Naive thymus-derived CD8-positive, alpha-beta T cell (primary cell): ENCODE measurements around the gene RER1. TPM values are rescaled to one million over a fixed set of nuclear protein-coding genes. Genes with fewer than 3 reads are reported as not detected.

ENCODE experiments used
- ATAC-seq, 2 donors: fragments of 150-1000 bp; cut with Tn5 transposase in 1 of 2; sonication (Bioruptor Pico), chemical (Tn5 transposase) in 1 of 2; 1 replicate in 1 of 2; 2 replicates in 1 of 2; pipeline ENCODE4 v1.10.0; 2021; ENCODE audit warnings: mild to moderate bottlenecking in 2 of 2, moderate library complexity in 2 of 2
- POLR2A ChIA-PET: fragments of 350-600 bp; sonication (Branson Sonifier 250); formaldehyde crosslinking; loops from one replicate; lab custom pipeline; 2021; ENCODE audit warnings: antibody characterized with exemption; lab: Charles Lee
- DNase-seq, 10 donors: peaks; one replicate each; pipeline versions ENCODE4 v3.0.0 to v3.0.0-alpha.2; 2020 to 2022
- H3K27ac Mint-ChIP-seq, 10 donors: one replicate each; pipeline ENCODE4 v1.8.0; 2020 to 2022; ENCODE audit warnings: mild to moderate bottlenecking in 10 of 10, mixed read lengths in 10 of 10, moderate library complexity in 4 of 10, inconsistent platforms in 1 of 10
- H3K27me3 Mint-ChIP-seq, 5 donors: one replicate each; pipeline ENCODE4 v1.8.0; 2021 to 2022; ENCODE audit warnings: mixed read lengths in 5 of 5
- H3K36me3 Mint-ChIP-seq, 3 donors: one replicate each; pipeline ENCODE4 v1.8.0; 2020 to 2022; ENCODE audit warnings: mixed read lengths in 3 of 3, mild to moderate bottlenecking in 2 of 3, inconsistent platforms in 1 of 3
- H3K4me1 Mint-ChIP-seq, 4 donors: one replicate each; pipeline ENCODE4 v1.8.0; 2021 to 2022; ENCODE audit warnings: mixed read lengths in 4 of 4
- H3K4me3 Mint-ChIP-seq, 10 donors: one replicate each; pipeline ENCODE4 v1.8.0; 2020 to 2022; ENCODE audit warnings: mild to moderate bottlenecking in 10 of 10, mixed read lengths in 10 of 10, moderate library complexity in 6 of 10, inconsistent platforms in 1 of 10
- H3K9me3 Mint-ChIP-seq, 9 donors: one replicate each; pipeline ENCODE4 v1.8.0; 2020 to 2022; ENCODE audit warnings: mixed read lengths in 9 of 9, mild to moderate bottlenecking in 3 of 9, inconsistent platforms in 1 of 9, moderate library complexity in 1 of 9
- polyA plus RNA-seq, 3 donors: library from polyadenylated mRNA; unstranded; fragments of 300-500 nt; fragmentation: Illumina TruSeq; gene quantifications; one replicate each; pipeline ENCODE4 v1.2.3, GENCODE V29; 2021
- total RNA-seq, 8 experiments: library from RNA in 2 of 8; stranded (reverse) in 2 of 8; gene quantifications; one replicate each; pipeline ENCODE4 v1.2.3 and lab custom pipeline; 2021 to 2026

The RER1 gene
- total and polyA plus RNA-seq, 5 experiments from 2014 or later: 118 to 146 (median 131) TPM

DNA sequence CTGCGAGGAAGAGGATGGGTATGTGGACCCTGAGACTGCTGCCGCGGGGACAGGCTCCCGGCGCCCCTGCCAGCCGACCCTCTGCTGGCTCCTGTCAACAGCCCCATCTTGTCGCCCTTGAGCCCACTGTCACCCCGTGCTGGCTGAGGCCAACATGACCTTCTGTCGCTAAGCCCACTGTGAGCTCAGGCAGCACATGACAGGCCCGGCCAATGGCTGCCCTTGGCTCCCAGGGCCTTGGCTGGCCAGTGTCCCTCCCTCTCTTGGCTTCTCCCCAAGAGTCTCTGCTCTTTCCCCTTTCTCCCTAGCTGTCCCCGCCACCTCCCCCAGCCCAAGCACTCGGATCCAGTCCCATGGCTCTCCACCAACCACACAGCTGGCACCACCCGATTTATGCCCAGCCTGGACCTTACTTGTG is 17.2 kb downstream of the RER1 start:
- peak overlapping the region in 4 of 10 donors; percentile 40 to 67 (median 55) for H3K27ac Mint-ChIP-seq
- POLR2A ChIA-PET: interaction anchor here (1.5 to 3.3 kb wide), 3 partner anchors 15 to 177 kb away, joined by 3 to 15 read pairs (median 6); partner anchors contain the start of genes MORN1 and RER1
- H3K36me3 Mint-ChIP-seq: peaks cover 0 to 26% (median 2%) of the 10 kb centered on the region in 3 donors
- H3K9me3 Mint-ChIP-seq: no peaks in the 10 kb centered on the region
- DNase-seq (no peak), ATAC-seq (no peak)
- H3K4me3 Mint-ChIP-seq: peak overlapping the region in 2 of 10 donors; percentile 51 to 58
- peaks cover 6 to 30% (median 9%) of the 10 kb centered on the region in 4 donors for H3K4me1 Mint-ChIP-seq
- H3K27me3 Mint-ChIP-seq: no peaks in the 10 kb centered on the region

DNA sequence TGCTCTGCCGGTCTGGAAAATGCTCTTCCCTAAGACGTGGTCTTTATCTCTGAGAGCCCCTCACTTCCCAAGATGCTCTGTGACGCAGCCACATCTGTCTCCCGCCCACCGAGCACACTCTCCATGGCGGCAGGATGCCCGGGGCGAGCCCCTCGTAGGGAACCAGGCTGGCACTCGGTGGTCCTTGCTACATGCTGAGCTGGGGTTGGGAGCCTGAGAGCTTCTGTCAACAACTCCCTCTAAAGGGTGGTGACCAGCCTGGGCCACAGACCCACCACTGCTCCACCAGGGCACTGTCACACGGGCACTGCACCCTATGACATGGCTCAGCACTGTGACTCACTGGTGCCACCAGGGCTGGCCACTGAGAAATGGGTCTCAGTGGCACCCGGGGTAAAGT is 18.1 kb downstream of the RER1 start:
- Mint-ChIP-seq H3K27ac (peak overlapping the region in 4 of 10 donors; percentile 34 to 67 (median 48)), H3K4me3 (no peak overlapping the region), H3K36me3 (peaks cover 0 to 18% (median 0%) of the 10 kb centered on the region in 3 donors), H3K4me1 (peaks cover 13 to 37% (median 18%) of the 10 kb centered on the region in 4 donors), H3K27me3 (no peaks in the 10 kb centered on the region), H3K9me3 (no peaks in the 10 kb centered on the region)
- POLR2A ChIA-PET: interaction anchor here (0.7 to 3.3 kb wide), 4 partner anchors 15 to 215 kb away, joined by 3 to 15 read pairs (median 4); partner anchors contain the start of genes MORN1 and RER1
- no peak for ATAC-seq
- DNase-seq: no peak

- peak overlapping the region; percentile 54 to 89 (median 86) for H3K27ac Mint-ChIP-seq
- H3K27me3 Mint-ChIP-seq: no peaks in the 10 kb centered on the region
- DNase-seq (peak in 1 of 10 donors; percentile 20), ATAC-seq (peak in 1 of 2 donors; percentile 19)
- no peaks in the 10 kb centered on the region for H3K9me3 Mint-ChIP-seq
- POLR2A ChIA-PET: interaction anchor here (0.5 to 8.6 kb wide), 9 partner anchors 20 to 1513 kb away, joined by 3 to 131 read pairs (median 15); partner anchors contain the start of genes MORN1, PANK4, PRXL2B and RER1
- peaks cover 23 to 54% (median 36%) of the 10 kb centered on the region in 4 donors for H3K4me1 Mint-ChIP-seq
- H3K4me3 Mint-ChIP-seq: peak overlapping the region; percentile 77 to 91 (median 86)
- peaks cover 0 to 5% (median 0%) of the 10 kb centered on the region in 3 donors for H3K36me3 Mint-ChIP-seq
Measured at GRCh38 chr1:2411801-2412394, 20.3 kb downstream of the RER1 start.

DNA sequence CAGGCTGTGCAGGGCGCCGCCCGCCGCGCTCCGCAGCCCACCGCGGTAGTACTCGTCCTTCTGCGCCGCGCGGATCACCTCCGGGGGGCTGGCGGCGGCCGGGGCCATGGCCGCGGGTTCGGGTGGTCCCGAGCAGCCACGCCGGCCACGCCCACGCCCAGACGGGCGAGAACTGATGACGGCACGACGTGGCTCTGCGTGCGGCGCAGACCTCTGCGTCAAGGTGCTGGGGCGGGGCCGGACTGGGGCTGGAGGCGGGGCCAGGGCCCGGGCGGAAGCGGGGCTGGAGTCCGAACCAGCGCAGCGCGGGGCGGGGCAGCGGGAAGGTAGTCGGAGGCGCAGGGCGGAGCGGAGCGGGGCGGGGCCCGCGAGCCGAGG is 20.7 kb downstream of the RER1 start, which contains the start of gene PEX10:
PEX10 (minus strand) TSS at position 170 of the 378 bp plus-strand sequence; CDS start at position 108, 62 bp downstream.
- Mint-ChIP-seq H3K9me3 (no peaks in the 10 kb centered on the region), H3K4me3 (peak within 1 kb of the TSS; percentile 77 to 91 (median 86)), H3K27me3 (no peaks in the 10 kb centered on the region), H3K27ac (peak within 1 kb of the TSS; percentile 55 to 96 (median 87)), H3K4me1 (peaks cover 27 to 57% (median 41%) of the 10 kb centered on the region in 4 donors), H3K36me3 (peaks cover 0 to 4% (median 0%) of the 10 kb centered on the region in 3 donors)
- DNase-seq: peak; percentile 96 to 100 (median 98)
- ATAC-seq: peak; percentile 78 to 88
- POLR2A ChIA-PET: interaction anchor here (1.0 to 8.6 kb wide), 11 partner anchors 20 to 374 kb away, joined by 3 to 131 read pairs (median 7); partner anchors contain the start of genes MORN1, PANK4, PRXL2B and RER1

DNA sequence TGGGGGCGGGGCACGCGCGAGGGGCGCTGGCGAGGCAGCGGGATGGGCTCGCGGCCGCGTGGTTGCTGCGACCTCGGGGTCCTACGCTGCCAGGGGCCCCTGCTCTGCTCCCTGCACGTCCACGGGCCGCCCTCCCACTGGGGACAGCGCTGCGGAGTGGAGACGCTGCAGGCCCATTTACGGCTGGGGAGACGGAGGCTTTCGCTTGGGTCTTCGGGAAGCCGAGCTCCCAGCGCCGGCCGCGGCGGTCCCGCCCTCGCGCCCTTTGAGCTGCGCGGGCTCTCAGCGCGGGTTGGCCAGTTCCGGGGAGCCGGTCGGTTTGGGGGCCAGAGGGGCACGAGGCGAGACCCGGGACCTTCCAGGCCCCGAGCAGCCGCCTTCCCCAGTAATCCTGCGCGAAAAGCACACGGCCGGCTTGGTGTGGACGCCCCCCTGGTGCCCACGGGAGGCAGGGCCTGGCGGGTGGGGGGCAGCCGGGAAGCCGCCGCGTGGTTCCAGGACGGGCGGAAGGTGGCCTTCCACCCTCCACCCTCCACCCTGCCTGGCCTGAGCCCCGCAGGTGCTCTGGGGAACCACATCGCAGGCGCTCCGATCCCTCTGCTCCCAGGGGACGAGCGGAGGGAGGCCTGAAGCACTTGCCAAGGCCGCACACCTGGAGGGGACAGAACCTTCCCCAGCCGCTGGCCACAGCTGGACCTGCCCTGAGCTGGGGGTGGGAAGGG is 21.3 kb downstream of the RER1 start:
- Mint-ChIP-seq H3K4me3 (peak overlapping the region in 9 of 10 donors; percentile 50 to 91 (median 85)), H3K36me3 (no peaks in the 10 kb centered on the region), H3K4me1 (peaks cover 27 to 56% (median 41%) of the 10 kb centered on the region in 4 donors), H3K9me3 (no peaks in the 10 kb centered on the region), H3K27ac (peak overlapping the region in 4 of 10 donors; percentile 83 to 95 (median 90)), H3K27me3 (no peaks in the 10 kb centered on the region)
- peak; percentile 35 to 54 for ATAC-seq
- POLR2A ChIA-PET: interaction anchor here (0.6 to 8.6 kb wide), 14 partner anchors 21 to 374 kb away, joined by 3 to 131 read pairs (median 6); partner anchors contain the start of genes MORN1, PANK4, PRXL2B and RER1
- DNase-seq: no peak

GRCh38 chr1:2413495-2414296 is 22.1 kb downstream of the RER1 start:
- Mint-ChIP-seq H3K4me3 (peak overlapping the region; percentile 74 to 91 (median 86)), H3K9me3 (no peaks in the 10 kb centered on the region), H3K27ac (peak overlapping the region; percentile 88 to 96 (median 94)), H3K36me3 (no peaks in the 10 kb centered on the region), H3K27me3 (no peaks in the 10 kb centered on the region), H3K4me1 (peaks cover 28 to 59% (median 41%) of the 10 kb centered on the region in 4 donors)
- POLR2A ChIA-PET: interaction anchor here (0.6 to 8.6 kb wide), 20 partner anchors 22 to 373 kb away, joined by 3 to 131 read pairs (median 6); partner anchors contain the start of genes MORN1, PANK4, PRXL2B and RER1
- ATAC-seq: no peak
- DNase-seq: peak in 4 of 10 donors; percentile 5 to 29 (median 26)

DNA sequence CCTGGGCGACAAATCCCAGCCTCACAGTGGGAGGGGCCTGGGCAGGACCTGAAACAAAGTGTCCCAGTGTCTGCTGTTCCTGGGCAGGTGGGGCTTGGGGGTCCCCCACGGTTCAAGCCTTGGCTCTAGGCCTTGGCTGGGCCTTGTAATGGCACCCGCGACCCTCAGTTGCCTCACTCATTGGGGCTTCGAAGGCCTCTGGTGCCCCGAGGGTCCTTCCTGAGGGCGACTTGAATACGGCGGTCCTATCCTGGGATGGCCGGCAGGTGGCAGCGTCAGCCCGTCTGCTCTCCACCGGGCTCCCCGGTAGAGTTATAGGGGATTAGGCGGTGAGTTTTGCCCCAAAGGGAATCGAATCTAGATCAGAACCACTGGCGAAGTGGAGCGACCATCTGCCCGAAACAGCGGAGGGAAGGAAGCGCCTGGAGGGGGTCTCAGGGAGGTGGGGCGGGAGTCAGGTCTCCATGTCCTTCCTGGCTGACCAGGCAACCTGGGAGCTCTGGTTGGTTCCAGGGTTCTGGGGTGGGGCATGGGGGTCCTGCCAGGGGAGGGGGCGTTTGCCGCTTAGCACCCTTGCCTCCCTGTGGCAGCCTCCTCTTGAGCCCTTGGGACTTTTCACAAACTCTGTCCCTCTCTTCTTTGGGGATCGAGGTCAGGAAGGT is 22.8 kb downstream of the RER1 start:
- peak; percentile 69 to 90 (median 78) for DNase-seq
- Mint-ChIP-seq H3K4me3 (peak overlapping the region; percentile 74 to 91 (median 86)), H3K27me3 (no peaks in the 10 kb centered on the region), H3K4me1 (peaks cover 33 to 63% (median 45%) of the 10 kb centered on the region in 4 donors), H3K27ac (peak overlapping the region; percentile 88 to 96 (median 94)), H3K36me3 (no peaks in the 10 kb centered on the region), H3K9me3 (no peaks in the 10 kb centered on the region)
- POLR2A ChIA-PET: interaction anchor here (0.7 to 8.6 kb wide), 14 partner anchors 12 to 220 kb away, joined by 3 to 131 read pairs (median 10); partner anchors contain the start of genes FAAP20, MORN1, PANK4 and PRXL2B
- peak; percentile 32 to 34 for ATAC-seq

DNA sequence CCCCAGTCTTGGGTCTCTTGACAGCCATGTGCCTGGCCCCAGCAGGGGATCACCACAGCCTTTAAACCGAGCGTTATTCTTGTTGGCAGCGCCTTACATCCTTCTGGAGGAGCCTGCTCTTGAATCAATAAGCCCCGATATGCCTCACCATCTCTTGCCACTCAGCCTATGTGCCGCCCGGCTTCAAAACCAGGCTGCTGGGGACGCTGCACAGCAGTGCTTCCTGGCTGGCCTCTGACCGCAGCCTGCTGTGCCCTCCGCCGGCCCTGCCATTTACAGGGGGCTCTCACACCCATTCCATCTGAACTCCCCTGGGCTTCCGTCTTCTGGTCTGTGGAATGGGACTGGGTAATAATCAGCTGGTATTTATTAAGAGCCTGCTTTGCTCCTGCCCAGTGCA is 23.7 kb downstream of the RER1 start:
- Mint-ChIP-seq H3K27me3 (no peaks in the 10 kb centered on the region), H3K4me1 (peaks cover 33 to 62% (median 43%) of the 10 kb centered on the region in 4 donors), H3K9me3 (no peaks in the 10 kb centered on the region), H3K4me3 (peak overlapping the region; percentile 74 to 91 (median 86)), H3K36me3 (no peaks in the 10 kb centered on the region), H3K27ac (peak overlapping the region; percentile 86 to 96 (median 92))
- DNase-seq (peak in 1 of 10 donors; percentile 18), ATAC-seq (no peak)
- POLR2A ChIA-PET: interaction anchor here (0.6 to 8.6 kb wide), 20 partner anchors 10 to 219 kb away, joined by 3 to 131 read pairs (median 6); partner anchors contain the start of genes MORN1, PANK4, PRXL2B and RER1

GRCh38 chr1:2415801-2416208 is 24.2 kb downstream of the RER1 start:
- Mint-ChIP-seq H3K9me3 (no peaks in the 10 kb centered on the region), H3K36me3 (no peaks in the 10 kb centered on the region), H3K4me1 (peaks cover 31 to 59% (median 42%) of the 10 kb centered on the region in 4 donors), H3K27me3 (no peaks in the 10 kb centered on the region), H3K27ac (peak overlapping the region; percentile 86 to 96 (median 92)), H3K4me3 (peak overlapping the region; percentile 74 to 91 (median 86))
- ATAC-seq (peak; percentile 6 to 10), DNase-seq (peak in 9 of 10 donors; percentile 18 to 77 (median 38))
- POLR2A ChIA-PET: interaction anchor here (0.6 to 8.6 kb wide), 21 partner anchors 10 to 219 kb away, joined by 3 to 131 read pairs (median 6); partner anchors contain the start of genes MORN1, PANK4, PRXL2B and RER1

- Mint-ChIP-seq H3K27ac (peak overlapping the region; percentile 79 to 96 (median 92)), H3K36me3 (no peaks in the 10 kb centered on the region), H3K4me1 (peaks cover 29 to 54% (median 40%) of the 10 kb centered on the region in 4 donors), H3K9me3 (no peaks in the 10 kb centered on the region), H3K27me3 (no peaks in the 10 kb centered on the region), H3K4me3 (peak overlapping the region; percentile 64 to 91 (median 85))
- ATAC-seq (peak in 1 of 2 donors; percentile 1), DNase-seq (peak in 6 of 10 donors; percentile 18 to 43 (median 30))
- POLR2A ChIA-PET: interaction anchor here (0.9 to 8.6 kb wide), 19 partner anchors 10 to 222 kb away, joined by 3 to 131 read pairs (median 7); partner anchors contain the start of genes FAAP20, MORN1, PANK4 and PRXL2B
Measured at GRCh38 chr1:2416403-2416802, 24.8 kb downstream of the RER1 start.
